Mesothelial cell of epicardium (in vitro differentiated cells): ENCODE data around the gene AIP. TPM values are rescaled to one million over a fixed set of nuclear protein-coding genes. Genes with fewer than 3 reads are reported as not detected.

ENCODE experiments used
- DNase-seq, 2 experiments: peaks; one replicate each; pipeline ENCODE4 v3.0.0; 2021; ENCODE audit warnings: low spot score in 2 of 2; ENCODE audit not compliant: unreplicated experiment in 2 of 2
- H3K27ac Mint-ChIP-seq: 2 replicates; pipeline ENCODE4 v1.8.0; 2021; ENCODE audit warnings: mixed read lengths
- H3K27me3 Mint-ChIP-seq: 2 replicates; pipeline ENCODE4 v1.8.0; 2021; ENCODE audit warnings: low read depth, mixed read lengths
- H3K36me3 Mint-ChIP-seq: 2 replicates; pipeline ENCODE4 v1.8.0; 2021; ENCODE audit warnings: mixed read lengths
- H3K4me1 Mint-ChIP-seq: 2 replicates; pipeline ENCODE4 v1.8.0; 2021; ENCODE audit warnings: mixed read lengths
- H3K4me3 Mint-ChIP-seq: 2 replicates; pipeline ENCODE4 v1.8.0; 2021; ENCODE audit warnings: mild to moderate bottlenecking, moderate library complexity, mixed read lengths
- H3K9me3 Mint-ChIP-seq: 2 replicates; pipeline ENCODE4 v1.8.0; 2021; ENCODE audit warnings: mixed read lengths
- CTCF ChIP-seq: fragments of 200-600 bp; sonication (generic); IDR thresholded peaks from one replicate; pipeline ENCODE4 v1.5.0; 2021; ENCODE audit warnings: antibody characterized with exemption; ENCODE audit not compliant: unreplicated experiment
- total RNA-seq: library from RNA; stranded (reverse); gene quantifications from 3 replicates; pipeline ENCODE4 v1.2.1, GENCODE V29; 2021

AIP gene
- total RNA-seq, 1 donor from 2014 or later: 44.6 TPM

- Mint-ChIP-seq H3K9me3 (no peaks in the 10 kb centered on the region), H3K36me3 (peaks cover 15% of the 10 kb centered on the region), H3K27ac (no peak overlapping the region), H3K4me1 (peaks cover 4% of the 10 kb centered on the region), H3K4me3 (no peak overlapping the region), H3K27me3 (no peaks in the 10 kb centered on the region)
- no peak for DNase-seq
- TF ChIP-seq CTCF: no peak
These were observed 7.3 kb downstream of the AIP start for GRCh38 chr11:67489885-67490726.

GRCh38 chr11:67490727-67491065 lies 7.9 kb downstream of the AIP start:
- Mint-ChIP-seq H3K27ac (no peak overlapping the region), H3K27me3 (no peaks in the 10 kb centered on the region), H3K4me1 (peaks cover 2% of the 10 kb centered on the region), H3K36me3 (peaks cover 15% of the 10 kb centered on the region), H3K4me3 (no peak overlapping the region), H3K9me3 (no peaks in the 10 kb centered on the region)
- no peak for TF ChIP-seq CTCF
- no peak for DNase-seq

- H3K9me3 Mint-ChIP-seq: no peaks in the 10 kb centered on the region
- no peaks in the 10 kb centered on the region for H3K27me3 Mint-ChIP-seq
- H3K4me1 Mint-ChIP-seq: no peaks in the 10 kb centered on the region
- H3K27ac Mint-ChIP-seq: no peak overlapping the region
- H3K4me3 Mint-ChIP-seq: no peak overlapping the region
- no peak for TF ChIP-seq CTCF
- peaks cover 15% of the 10 kb centered on the region for H3K36me3 Mint-ChIP-seq
- no peak for DNase-seq
These were observed 8.6 kb downstream of the AIP start for GRCh38 chr11:67491276-67492068.

- Mint-ChIP-seq H3K27me3 (no peaks in the 10 kb centered on the region), H3K27ac (no peak overlapping the region), H3K9me3 (no peaks in the 10 kb centered on the region), H3K36me3 (peaks cover 15% of the 10 kb centered on the region), H3K4me1 (no peaks in the 10 kb centered on the region), H3K4me3 (no peak overlapping the region)
- TF ChIP-seq CTCF: no peak
- DNase-seq: no peak
These were observed 9.4 kb downstream of the AIP start for GRCh38 chr11:67492069-67492727.

- Mint-ChIP-seq H3K36me3 (peaks cover 10% of the 10 kb centered on the region), H3K4me1 (no peaks in the 10 kb centered on the region)
These were observed 10.1 kb downstream of the AIP start for GRCh38 chr11:67492801-67493547.

More at GRCh38 chr11:67492801-67493547, 10.1 kb downstream of the AIP start:
- no peak for TF ChIP-seq CTCF
- no peak overlapping the region for H3K27ac Mint-ChIP-seq
- DNase-seq: no peak
- H3K27me3 Mint-ChIP-seq: no peaks in the 10 kb centered on the region
- no peak overlapping the region for H3K4me3 Mint-ChIP-seq
- H3K9me3 Mint-ChIP-seq: no peaks in the 10 kb centered on the region
